ENCODE data around the gene DLK1.

- TF ChIP-seq CTCF (IDR thresholded peaks at IDR 0.05) (no peak), POLR2AphosphoS5 (IDR thresholded peaks at IDR 0.05; ENCODE audit: low read depth, low read length) (no peak), SIN3A (IDR thresholded peaks at IDR 0.05; ENCODE audit: borderline replicate concordance, insufficient read depth, low read depth, low read length) (no peak), TCF7L2 (IDR thresholded peaks at IDR 0.05; ENCODE audit: low read depth, low read length) (no peak), REST (IDR thresholded peaks at IDR 0.05; ENCODE audit: insufficient read depth in 1 of 2, low read depth in 2 of 2, low read length in 1 of 2) (no peak)
Observed at GRCh38 chr14:100776681-100777365, 50.1 kb downstream of the DLK1 start.

All from Panc1 (cell line).